Measurements from ENCODE around the gene E2F7.

E2F7 gene

DNA sequence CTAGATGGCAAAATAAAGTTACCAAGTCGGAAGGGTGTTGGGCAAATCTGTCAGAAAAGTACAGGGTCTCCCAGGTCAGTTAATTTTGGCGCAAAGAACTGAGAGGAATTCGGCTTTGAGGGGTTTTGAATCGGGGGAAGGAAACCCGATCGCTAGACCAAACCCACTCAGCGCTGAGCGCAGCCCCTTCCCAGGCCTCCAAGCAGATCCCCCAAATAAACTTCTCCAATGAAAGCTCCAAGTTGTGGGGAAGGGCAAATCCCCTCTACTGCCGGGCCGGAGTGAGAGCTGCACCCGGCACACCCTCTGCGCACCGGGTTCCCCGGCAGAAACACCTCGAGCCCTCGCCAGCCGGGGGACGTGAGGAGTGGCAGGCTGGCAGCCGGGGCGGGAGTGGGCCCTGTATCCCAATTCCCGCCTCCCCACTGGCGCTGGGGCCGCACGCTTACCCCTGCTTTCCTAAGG, 441 bp downstream of the E2F7 start:
- peak; percentile 51 for DNase-seq (ENCODE audit: low spot score)

DNA sequence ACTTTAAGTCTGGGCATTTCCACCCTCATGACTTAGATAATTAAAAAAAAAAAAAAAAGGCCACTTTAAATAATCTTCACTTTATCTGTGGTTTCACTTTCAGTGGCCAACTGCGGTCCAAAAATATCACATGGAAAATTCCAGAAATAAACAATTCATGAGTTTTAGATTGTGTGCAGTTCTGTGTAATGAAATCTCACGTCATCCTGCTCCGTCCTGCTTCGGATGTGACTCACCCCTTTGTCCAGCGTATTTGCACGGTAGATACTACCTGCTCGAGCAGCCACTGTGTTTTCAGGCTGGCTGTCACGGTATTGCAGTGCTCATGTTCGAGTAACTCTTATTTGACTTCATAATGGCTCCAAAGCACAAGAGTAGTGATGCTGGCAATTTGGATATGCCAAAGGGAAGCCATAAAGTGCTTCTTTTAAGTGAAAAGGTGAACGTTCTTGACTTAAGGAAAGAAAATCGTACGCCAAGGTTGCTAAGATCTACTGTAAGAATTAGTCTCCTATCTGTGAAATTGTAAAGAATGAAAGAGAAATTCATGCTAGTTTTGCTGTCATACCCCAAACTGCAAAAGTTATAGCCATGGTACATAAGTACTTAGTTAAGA, 2.4 kb downstream of the E2F7 start:
- no peak for DNase-seq (ENCODE audit: low spot score)

DNA sequence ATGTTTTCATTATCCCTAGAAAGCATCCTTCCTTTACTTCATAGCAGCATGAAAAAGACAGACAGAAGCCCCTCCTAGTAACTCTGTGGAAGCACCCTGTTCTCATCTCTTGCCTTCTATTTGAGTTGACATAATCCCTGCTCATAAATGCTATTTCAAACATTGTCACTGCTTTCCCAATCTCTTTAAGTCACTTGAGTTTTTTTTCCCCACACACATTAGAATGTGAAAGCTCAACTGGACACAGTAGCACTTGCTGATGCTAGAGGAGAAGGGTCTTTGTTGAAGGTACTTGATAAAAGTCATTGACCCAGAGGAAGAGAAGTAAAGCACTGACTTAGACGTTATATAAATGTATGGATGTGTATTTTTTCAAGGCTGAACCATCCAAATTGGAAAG, 3.0 kb downstream of the E2F7 start:
- DNase-seq (ENCODE audit: low spot score): no peak

DNA sequence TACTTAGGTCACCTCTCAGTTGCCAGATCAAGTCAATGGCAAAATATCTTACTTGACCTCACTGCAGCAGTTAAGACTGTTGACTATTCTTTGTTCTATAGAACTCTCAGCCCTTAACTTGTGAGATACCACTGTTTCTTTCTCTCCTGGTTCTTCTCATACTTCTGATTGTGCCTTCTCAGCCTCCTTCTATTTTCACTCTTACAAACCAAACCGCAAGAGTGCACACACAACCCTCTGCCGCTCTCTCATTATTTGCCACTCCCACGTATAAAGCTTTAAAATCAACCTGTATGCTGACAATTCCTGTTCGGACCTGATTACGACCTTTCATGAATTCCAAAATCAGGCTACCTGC, 4.5 kb downstream of the E2F7 start:
- DNase-seq (ENCODE audit: low spot score): no peak

DNA sequence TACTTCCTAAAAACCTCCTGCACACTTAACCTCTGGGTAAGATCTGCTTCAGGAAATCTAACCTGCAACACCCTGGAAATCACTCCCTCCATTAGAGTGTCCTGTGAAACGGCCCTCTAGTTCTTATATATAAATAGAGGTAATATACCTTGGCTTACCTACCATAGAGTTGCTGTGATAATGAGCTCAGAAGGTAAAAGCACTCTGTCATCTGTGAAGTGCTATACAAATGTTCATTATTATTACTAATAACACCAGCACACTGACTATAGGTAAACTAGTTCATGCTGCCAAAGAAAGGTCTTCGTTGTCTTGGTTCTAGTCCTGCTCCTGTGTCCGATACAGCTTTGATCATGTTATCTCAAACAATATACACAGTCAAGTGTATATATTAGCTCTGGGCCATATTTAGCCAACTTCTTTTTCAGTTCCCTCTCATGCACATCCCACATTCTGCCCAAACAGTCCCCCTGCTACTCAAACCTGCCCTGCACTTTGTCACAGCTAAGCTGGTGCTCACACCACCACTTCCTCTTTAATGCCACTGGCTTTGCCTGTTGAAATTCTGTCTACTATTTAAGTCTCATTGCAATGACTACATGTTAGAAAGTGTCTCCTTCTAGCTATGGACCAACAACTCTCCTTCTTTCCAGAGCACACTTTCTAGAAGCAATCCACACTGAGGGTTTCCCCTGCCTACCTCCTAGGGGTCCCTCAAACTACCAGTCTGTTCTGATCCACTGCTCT, 5.1 kb downstream of the E2F7 start:
- no peak for DNase-seq (ENCODE audit: low spot score)

DNA sequence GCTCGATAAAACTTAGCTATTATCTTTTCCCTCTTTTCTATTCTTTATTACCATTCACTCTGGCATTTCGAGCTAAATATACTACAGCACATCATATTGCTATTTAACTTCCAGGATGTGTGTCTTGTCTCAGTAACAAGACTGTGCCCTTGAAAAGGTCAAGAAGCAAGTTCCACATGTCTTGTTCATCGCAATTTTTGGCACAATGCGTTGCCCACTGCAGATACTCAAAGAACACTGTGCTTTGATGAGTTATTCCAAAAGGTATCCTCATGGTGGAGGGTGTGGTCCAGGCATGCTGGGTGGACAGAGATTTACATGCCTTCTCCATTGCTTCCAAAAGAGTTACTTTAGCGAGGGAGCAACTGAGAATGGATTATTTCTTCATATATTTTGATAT, 6.6 kb downstream of the E2F7 start:
- no peak for DNase-seq (ENCODE audit: low spot score)

DNA sequence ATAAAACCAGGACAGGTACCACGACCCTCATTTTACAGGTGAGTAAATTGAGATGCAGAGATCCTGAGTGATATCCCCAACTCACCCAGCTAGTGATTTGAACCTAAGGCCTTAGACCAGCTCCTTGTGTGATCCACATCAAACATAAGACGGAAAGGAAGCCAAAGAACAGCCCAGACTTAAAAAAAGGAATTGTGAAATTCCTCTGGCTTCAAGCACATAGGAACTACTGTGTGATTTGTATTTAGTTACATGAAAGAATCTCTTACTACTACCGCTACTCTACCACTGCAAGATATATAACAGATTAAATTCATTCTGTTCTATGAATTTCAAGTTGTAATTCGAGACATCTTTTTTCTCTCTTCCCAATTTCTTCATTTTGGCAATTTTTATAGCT, 10.5 kb downstream of the E2F7 start:
- DNase-seq (ENCODE audit: low spot score): no peak

DNA sequence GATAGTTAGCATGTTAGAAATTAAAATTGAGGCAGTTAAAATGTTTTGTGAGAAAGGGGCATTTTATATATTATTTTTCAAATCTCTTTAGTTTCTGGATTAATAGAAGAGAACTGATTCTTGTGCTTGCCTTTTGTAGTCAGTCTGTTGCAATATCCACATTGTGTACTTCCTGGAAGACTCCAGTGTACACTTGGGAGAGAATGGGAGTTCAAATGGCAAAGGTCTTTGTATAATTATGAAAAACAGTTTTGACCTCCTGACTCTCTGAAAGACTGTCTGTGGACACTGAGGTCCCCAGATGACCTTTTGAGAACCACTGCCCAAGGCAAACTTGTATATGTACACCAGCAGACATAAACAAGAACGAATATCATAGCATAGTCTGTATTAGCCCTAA, 12.1 kb downstream of the E2F7 start:
- no peak for DNase-seq (ENCODE audit: low spot score)

DNA sequence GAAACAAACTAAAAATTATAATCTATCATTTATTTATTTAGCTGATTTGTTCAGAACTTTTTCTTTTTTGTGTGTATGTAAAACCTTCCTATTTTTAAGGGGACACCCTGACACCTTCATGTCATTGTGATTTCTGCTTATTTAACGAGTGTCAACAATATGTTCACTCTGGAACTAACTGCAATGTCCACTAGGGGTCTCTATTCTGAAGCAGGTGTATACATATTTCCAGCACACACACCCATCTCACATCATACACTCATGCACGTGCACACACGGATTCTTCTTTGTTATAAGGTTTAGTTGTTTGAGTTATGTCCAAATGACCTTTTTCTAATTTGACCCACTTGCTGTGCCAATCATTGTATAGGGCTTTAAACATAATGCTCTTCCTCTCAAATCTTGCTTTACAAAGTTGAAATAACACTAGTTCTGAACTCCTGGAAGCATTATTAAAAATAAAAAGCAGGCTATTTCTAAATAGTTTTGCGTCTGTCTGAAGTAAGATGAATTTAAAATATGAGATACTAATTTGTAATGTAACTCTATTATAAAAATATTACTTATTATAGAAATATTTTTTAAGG, 15.5 kb downstream of the E2F7 start:
- DNase-seq (ENCODE audit: low spot score): peak; percentile 59

DNA sequence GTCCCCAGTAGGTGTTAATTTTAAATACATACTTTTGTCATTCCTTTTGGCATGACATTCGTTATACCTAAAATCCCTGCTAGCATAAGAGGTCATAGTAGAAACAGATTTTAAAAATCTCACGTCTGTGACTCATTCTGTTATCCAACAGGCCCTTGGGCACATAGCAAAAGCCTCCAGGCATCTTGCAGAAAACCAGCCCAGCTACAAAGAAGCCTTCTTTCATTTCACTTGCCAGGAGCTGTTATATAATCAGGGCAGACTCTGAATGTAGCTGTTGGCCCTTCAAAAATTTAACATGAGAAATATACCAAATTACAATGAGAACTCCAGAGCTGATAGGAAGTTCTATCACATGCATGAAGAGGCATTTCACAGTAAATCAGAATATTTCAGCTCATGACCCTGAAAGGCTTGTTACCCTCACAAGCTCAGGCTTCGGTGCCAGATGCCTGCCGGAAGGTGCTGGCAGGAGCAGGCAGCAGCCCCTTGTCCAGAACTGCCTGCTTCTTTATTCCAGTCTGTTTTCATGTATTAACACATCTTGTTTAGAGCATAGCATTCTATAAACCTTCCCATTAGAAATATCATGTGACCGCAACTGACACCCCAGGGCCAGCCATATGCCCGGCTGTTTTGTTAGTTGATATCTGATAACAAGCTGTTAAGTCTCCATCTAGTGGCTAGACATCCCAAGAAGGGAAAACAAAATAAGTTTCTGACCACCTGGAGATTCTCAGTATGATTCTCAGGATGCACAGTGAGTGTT, 17.8 kb downstream of the E2F7 start:
- no peak for DNase-seq (ENCODE audit: low spot score)

DNA sequence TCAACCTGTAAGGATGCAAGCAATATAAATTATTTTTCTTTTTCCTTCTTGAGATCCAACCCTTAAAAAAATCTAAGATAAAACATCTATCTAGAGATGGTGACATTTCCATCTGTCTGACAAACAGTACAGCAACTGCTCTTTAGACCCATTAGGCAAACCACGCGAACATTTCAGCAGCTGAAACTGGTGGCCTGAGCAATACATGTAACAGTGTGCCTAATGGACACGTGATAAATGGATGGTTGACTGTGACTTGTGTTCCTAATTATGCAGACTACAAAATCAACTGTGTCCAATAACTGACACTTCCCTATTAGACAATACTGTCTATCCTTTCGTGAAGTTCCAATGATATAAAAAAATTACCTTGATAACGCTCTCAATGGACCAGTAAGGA, 18.9 kb downstream of the E2F7 start:
- no peak for DNase-seq (ENCODE audit: low spot score)

DNA sequence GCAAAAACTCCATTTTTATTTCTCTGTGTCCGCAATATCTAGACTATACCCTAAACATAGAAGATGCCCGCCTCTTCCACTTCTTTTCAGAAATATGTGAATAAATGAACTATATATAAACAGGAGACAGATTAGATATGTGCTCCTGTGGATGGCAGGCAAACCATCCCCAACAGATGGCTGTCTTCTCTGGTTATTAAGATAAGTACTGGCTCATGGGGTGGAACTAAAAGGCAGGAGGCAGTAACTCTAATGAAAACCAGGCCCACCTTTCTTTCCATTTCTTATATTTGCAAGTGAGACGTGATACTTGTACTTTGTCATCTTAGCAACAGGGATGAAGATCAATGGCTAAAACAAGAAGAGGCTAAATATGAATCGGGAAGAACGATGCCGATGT, 20.2 kb downstream of the E2F7 start:
- no peak for DNase-seq (ENCODE audit: low spot score)

DNA sequence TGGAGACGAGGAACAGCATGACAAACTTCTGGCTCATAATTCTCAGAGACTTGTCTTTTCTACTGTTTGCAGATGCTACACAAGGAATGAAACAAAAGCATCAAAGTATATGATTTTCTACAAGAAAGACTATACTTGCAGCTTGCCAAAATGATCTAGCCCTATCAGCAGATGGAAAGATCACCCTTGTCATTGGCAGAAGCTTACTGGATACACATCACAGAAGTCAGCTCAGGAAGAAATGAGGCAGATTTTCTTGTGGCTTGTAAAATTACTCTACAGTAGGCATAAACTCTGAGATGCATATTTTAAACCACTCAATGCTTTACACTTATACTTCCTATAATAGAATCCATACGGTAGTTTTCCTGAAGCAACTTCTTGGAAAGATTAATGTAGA, 20.6 kb downstream of the E2F7 start:
- DNase-seq (ENCODE audit: low spot score): no peak

DNA sequence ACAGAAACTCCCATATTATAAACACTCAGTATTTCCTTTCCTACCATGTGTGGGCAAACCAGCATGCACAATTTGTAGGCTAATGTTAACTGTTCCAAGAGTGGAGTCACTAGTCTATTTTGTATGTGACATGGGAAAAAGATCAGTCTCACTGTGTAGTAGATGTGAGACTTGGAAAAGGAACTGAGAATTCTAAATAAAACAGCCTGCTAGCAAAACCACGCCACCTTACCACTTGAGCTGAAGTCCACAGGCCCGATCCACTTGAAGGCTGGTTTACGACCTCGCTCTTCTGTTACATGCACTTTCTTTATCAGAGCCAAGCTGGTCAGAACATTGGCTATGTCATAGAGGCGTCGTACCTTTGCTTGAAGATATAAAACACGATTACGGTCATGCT, 22.5 kb downstream of the E2F7 start:
- no peak for DNase-seq (ENCODE audit: low spot score)

DNA sequence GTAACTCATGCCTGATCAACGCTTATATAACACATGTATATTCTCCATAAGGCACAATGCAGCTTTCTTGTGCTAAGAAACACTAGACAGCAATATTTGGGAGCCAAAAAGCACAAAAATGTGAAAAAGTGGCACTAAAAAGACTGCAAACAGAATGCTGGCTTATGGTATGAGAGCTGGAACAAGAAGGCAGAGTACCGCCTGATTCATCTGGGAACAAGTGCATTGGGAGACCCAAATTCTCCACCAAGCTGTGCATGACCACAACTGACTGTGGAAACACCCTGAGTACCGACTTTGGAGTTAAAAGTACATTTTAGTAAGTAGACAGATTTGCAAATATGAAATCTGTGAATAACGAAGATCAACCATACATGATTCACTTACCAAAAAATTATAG, 25.1 kb downstream of the E2F7 start:
- DNase-seq (ENCODE audit: low spot score): no peak

DNA sequence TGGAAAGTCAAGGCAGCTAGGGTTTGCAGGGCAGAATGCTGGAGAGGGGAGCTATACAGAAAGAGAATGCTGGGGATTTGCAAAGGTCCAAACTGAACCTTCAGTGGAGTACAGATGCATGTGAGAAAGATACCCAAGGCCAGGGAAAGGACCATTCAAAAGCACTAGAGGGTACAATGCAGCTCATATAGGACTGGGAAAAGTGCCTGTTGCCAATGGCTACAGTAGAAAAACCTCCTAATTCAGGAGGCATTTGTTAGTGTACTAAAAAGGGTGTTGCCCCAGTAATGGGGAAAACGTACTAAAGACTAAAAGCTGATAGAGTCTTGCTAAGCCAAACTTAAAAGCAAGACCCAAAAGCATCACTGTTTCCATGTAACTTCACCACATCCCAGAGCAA, 30.1 kb downstream of the E2F7 start:
- no peak for DNase-seq (ENCODE audit: low spot score)

DNA sequence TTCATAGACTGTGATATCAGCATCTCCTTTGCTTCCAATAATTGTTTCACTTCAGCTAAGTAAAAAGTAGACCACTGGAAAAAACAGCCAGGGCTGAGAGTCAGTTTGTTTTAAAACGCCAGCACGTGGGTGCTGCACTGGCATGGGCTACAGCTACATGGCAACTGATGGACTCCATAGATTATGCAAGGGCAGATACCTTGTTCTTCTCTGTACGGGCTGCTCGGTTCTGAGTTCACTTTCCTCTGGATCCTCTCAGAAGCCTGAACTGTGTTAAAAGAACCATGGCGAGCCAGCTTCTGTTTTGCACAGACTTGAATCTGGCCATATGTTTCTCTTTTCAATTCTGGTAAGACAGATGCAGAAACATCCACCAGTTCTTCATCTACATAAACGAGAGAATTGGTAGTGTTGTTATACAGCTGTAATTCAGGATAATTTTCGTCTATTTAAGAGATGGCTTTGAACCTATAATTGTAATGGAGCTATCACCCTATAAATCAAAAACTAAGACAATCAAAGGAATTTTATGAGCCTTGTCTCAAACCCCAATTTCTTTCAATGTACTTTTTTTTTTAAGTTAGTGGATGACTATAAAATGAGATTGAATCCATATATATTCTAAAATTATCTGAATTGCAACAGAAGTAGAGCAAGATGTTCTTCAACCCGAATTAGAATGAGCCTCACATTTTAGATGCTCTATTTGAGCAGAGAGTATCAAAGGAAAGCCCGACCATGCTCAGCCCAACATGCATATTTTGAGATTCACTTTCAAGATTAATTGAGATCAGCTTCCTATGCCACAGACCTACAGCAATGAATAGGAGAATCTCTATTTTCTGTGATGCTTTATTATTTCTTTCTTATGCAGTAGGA, 31.5 kb downstream of the E2F7 start:
- no peak for DNase-seq (ENCODE audit: low spot score)

DNA sequence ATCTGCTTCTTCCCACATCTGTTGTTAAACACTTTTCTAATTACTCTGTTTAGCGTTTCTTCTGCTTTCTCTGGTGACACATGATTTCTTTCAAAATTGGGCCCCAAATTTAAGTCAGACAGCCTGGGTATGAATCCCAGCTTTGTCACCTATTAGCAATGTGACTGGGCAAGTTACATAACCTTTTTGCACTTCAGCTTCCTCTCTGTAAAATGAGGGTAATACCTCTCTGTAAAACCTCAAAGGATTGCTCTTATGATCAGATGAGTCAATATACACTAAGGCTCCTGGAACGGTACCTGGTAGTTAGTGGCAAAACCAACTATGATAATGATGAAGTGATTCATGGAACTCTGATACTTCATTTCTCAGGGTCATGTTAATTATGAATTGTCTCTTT, 33.0 kb downstream of the E2F7 start:
- DNase-seq (ENCODE audit: low spot score): no peak

DNA sequence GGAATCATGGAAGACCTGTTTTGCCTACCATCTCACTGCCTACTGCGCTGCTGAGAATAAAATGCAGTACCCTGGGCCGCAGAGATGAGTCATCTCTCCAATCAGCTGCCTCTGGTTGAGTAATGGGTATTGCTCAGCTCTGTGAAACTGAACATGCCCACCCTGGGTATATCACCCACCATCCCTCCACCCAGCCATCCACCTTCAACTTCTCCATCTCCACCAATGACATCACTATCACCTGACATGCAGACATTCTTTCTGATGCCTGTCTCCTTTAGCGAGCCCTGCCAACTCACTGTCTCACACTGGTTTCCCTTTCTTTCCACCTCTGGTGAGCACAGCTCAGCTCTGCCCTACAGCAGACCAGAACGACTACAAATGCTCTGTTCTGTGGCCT, 33.6 kb downstream of the E2F7 start:
- no peak for DNase-seq (ENCODE audit: low spot score)

DNA sequence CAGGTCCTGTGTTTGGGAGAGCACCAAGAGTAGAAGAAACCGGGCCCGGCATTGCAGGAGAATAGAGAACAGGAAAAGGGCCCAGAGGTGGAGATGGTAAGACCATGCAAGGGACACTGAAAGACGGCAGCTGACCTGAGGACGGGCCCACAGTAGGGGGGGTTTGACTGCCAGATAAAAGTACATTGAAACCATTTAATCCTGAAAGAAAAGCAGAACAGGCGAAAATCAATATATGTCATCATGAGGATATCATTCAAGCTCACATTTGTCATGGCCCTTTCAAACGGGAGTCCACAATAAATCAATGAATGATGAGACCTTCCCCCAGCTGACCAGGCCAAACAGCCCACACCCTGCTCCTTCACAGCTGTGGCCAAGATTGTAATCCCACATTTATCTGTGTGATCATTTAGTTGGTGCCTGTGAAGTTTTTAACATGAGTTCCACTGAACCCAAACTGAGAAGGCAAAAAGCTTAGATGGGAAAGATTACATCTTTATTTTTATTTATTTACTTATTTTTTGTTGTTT, 39.5 kb downstream of the E2F7 start:
- no peak for DNase-seq (ENCODE audit: low spot score)

DNA sequence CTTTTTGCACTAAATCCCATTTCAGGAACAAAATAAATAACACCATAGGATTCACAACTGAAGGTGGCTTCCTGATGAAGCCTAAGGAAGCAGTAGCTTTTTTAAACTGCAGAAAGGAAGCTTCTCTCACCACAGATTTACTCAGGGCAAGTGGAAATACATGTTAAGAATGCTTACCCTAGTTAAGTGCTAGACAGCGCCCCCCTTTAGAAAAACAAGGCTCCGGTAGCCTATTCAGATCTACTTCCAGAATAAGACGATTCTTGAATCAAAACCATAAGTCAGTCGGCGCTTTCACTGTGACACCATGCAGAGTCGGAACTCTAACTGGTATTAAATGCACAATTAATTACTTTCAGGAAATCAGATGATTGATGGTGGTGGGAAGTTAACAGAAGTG, 41.9 kb downstream of the E2F7 start:
- DNase-seq (ENCODE audit: low spot score): no peak

DNA sequence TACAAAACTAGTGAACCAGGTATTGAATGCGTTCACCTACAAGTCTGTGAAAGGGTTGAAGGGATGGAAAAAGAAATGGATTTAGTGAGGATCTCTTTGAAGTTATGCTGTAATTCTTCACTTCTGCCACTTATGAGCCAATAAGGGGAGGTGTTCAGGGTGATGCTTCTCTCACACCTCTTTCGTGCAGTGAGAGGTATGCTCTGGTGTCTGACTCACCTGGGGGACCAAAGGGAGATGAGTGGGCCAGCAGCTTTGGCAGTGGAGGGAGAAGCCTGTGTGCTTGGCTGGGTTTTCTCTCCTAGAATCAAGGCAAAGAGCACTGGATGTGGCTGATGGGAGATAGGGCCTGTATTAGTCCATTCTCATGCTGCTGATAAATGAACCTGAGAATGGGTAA, 45.4 kb downstream of the E2F7 start:
- no peak for DNase-seq (ENCODE audit: low spot score)

All from HuH-7.5 (cell line).